Body of pancreas (tissue), 4 donors: ENCODE measurements around the gene NDST4.

Source experiments
- CTCF ChIP-seq, 7 experiments: fragments of 450-650 bp in 4 of 7; fragments of 200-600 bp in 3 of 7; sonication (generic) in 3 of 7; IDR thresholded peaks; one replicate each; pipeline ENCODE4 v1.5.1; 2016 to 2019; ENCODE audit warnings: antibody characterized with exemption in 7 of 7
- POLR2A ChIP-seq, 3 donors: fragments of 450-650 bp; IDR thresholded peaks; one replicate each; pipeline ENCODE4 v1.6.1; 2016; ENCODE audit warnings: antibody characterized with exemption in 3 of 3, mild to moderate bottlenecking in 2 of 3

GRCh38 chr4:115042496-115042895 lies 70.9 kb downstream of the NDST4 start:
- no peak for TF ChIP-seq CTCF (IDR thresholded peaks at IDR 0.05)
- no peak for TF ChIP-seq POLR2A (IDR thresholded peaks at IDR 0.05)
